ENCODE data around the gene LZTS3.
A peak's percentile ranks its signal among the peaks of the same experiment; 100 is the strongest.
"Not testable (repeated sequence)": the region's sequence is repeated elsewhere in the genome, so short reads cannot be mapped to it uniquely, and the experiment has no call there.

Gene LZTS3

DNA sequence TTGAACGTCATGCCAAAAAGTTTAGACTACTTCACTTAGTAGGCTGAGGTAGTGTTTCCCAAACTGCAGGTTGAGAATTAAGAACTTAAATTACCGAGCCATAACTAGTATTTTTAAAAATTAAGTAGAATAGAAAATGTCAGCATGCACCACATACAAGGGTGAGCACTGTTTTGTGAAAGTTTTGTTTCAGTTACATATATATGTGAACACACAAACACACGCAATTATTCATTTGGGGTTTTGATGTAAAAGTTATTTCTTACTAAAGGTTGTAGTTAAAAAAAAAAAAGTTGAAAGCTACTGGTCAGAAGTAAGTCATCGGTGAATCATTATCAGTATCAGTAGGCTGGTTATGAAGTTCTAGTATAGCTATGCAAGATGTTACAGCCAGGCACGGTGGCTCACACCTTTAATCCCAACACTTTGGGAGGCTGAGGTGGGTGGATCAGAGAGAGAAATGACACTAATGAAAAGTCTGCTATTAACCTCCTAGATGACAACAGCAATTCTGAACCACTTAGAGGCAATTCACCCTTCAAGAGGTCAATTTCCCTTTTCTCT, 37.8 kb downstream of the LZTS3 start:
- DNase-seq (ENCODE audit: low read depth in 3 of 3): no peak

DNA sequence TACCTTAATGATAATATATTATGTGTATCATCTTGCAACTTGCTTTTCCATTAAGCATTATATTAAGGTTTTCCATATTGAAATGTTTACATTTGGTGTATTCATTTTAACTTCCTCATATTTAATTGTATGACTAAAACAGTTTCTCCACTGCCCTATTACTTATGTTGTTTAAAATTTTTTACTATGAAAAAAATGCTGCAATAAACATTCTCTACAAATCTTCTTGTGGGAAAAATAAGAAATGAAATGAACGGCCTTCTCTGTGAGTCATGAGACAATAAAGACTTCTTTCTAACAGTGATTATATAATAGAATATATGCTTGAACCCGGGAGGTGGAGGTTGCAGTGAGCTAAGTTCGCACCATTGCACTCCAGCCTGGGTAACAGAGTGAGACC, 39.2 kb downstream of the LZTS3 start:
- no peak for DNase-seq (ENCODE audit: low read depth in 3 of 3)

DNA sequence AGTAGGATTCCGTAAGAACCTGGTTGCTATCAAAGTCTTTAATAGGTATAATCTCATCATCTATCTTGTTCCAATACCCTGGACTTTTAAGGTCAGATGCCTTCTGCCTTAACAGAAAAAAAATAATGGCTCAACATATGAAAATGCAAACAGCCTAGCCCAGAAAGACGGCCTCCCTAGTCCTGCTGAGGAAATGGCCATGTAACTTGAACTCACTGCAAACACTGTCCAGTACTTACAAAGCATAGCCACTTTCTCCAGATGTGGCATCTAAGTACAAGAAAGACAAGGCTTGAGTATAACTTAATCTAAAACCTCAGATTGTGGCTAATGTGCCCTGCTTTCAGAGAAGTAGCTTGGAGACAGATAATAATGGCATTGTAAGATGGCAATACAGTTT, 40.2 kb downstream of the LZTS3 start:
- DNase-seq (ENCODE audit: low read depth in 3 of 3): no peak

DNA sequence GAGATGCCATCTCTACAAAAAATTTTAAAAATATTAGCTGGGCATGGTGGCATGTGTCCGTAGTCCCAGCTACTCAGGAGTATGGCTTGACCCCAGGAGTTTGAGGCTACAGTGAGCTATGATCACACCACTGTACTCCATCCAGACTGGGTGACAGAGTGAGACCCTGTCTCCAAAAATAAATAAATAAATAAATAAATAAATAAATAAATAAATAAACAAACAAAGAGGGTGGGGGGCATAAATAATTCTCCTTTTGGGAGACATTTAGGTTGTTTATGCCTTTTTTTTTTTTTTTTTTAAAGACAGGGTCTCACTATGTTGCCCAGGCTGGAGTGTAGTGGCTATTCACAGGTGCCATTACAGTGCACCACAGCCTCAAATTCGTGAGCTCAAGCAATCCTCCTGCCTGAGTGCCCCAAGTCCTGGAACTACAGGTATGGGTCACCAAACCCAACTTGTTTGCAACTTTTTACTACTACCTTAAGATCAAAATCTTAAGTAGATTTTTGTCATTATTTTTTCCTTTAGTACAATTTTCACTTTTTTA, 43.2 kb downstream of the LZTS3 start:
- DNase-seq (ENCODE audit: low read depth in 3 of 3): no peak

DNA sequence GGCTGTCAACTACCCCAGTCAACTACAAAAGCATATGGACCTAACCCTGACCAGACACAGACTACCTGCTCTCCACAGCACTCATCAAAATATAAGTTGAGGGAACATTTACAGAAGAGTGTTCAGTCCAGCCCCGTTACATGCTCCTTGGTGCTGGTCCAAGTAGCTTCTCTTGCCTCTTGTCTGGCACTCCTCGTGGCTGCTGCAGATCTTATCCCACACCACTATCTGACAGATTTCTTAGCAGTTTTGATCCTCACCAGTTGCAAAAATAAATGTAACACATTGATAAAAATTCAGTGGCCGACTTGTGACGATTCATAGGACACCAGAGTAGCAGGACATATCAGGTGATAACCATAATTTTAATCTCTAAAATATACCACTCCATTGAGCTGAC, 44.3 kb downstream of the LZTS3 start:
- DNase-seq (ENCODE audit: low read depth in 3 of 3): no peak

DNA sequence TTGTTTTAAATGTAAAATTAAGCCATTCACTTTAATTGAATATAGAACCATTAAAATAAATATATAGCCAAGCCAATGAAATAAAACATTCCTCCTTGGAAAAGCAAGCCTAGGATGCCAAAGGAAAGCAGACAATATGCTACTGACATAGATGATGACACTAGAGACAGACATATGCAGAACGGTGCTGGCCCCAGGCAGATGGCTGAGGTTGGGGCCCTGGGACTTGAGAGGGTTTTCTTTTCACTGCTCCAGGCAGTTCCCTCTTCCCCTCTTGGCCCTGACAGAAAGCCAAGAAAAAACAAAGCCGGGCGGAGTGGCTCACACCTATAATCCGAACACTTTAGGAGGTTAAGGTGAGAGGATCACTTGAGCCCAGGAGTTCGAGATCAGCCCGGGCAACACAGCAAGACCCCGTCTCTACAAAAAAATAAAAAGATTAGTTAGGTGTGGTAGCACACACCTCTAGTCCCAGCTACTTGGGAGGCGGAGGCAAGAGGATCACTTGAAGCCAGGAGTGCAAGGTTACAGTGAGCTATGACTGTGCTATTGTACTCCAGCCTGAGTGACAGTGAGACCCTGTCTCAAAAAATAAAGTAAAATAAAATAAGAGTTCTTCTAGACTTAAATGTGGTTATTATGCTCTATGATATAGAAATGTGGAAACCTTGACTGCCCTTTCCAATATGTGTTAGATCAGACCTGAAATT, 44.9 kb downstream of the LZTS3 start:
- DNase-seq (ENCODE audit: low read depth in 3 of 3): no peak

DNA sequence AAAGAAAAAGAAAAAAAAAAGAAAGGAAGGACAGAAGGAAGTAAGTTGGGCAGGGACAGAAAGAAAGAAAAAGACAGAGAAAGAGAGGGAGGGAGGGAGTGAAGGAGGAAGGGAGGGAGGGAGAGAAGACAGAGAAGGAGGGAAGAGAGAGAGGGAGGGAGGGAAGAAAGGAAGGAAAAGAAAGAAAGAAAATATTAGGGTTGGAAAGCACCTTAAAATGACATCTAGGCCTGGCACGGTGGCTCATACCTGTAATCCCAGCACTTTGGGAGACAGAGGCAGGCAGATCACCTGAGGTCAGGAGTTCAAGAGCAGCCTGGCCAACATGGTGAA, 46.9 kb downstream of the LZTS3 start:
- no peak for DNase-seq (ENCODE audit: low read depth in 3 of 3)

DNA sequence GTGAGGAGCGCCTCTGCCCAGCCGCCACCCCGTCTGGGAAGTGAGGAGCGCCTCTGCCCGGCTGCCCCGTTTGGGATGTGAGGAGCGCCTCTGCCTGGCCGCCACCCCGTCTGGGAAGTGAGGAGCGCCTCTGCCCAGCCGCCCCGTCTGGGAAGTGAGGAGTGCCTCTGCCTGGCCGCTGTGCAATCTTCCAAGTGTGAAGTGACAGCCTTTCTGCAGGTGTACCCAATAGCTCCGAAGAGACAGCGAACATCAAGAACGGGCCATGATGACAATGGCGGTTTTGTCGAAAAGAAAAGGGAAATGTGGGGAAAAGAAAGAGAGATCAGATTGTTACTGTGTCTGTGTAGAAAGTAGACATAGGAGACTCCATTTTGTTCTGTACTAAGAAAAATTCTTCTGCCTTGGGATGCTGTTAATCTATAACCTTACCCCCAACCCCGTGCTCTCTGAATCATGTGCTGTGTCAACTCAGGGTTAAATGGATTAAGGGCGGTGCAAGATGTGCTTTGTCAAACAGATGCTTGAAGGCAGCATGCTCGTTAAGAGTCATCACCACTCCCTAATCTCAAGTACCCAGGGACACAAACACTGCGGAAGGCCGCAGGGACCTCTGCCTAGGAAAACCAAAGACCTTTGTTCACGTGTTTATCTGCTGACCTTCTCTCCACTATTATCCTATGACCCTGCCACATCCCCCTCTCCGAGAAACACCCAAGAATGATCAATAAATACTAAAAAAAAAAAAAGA, 47.4 kb downstream of the LZTS3 start:
- DNase-seq (ENCODE audit: low read depth in 3 of 3): not testable (repeated sequence)

DNA sequence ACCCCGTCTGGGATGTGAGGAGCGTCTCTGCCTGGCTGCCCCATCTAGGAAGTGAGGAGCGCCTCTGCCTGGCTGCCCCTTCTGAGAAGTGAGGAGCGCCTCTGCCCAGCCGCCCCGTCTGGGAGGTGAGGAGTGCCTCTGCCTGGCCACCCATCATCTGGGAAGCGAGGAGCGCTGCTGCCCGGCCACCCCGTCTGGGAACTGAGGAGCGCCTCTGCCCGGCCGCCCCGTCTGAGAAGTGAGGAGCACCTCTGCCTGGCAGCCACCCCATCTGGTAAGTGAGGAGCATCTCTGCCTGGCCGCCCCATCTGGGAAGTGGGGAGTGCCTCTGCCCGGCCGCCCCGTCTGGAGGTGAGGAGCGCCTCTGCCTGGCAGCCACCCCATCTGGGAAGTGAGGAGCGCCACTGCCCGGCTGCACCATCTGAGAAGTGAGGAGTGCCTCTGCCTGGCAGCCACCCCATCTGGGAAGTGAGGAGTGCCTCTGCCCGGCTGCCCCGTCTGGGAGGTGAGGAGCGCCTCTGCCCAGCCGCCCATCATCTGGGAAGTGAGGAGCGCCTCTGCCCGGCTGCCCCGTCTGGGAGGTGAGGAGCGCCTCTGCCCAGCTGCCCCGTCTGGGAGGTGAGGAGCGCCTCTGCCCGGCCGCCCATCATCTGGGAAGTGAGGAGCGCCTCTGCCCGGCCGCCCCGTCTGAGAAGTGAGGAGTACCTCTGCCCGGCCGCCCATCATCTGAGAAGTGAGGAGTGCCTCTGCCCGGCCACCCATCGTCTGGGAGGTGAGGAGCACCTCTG, 48.4 kb downstream of the LZTS3 start:
- DNase-seq (ENCODE audit: low read depth in 3 of 3): not testable (repeated sequence)

DNA sequence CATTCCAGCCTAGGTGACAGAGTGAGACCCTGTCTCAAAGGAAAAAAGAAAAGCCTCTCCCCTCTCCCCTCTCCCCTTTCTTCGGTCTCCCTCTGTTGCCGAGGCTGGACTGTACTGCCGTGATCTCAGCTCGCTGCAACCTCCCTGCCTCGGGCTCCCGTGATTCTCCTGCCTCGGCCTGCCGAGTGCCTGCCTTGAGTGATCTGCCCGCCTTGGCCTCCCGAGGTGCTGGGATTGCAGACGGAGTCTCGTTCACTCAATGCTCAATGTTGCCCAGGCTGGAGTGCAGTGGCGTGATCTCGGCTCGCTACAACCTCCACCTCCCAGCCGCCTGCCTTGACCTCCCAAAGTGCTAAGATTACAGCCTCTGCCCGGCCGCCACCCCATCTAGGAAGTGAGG, 49.2 kb downstream of the LZTS3 start:
- not testable (repeated sequence) for DNase-seq (ENCODE audit: low read depth in 3 of 3)

DNA sequence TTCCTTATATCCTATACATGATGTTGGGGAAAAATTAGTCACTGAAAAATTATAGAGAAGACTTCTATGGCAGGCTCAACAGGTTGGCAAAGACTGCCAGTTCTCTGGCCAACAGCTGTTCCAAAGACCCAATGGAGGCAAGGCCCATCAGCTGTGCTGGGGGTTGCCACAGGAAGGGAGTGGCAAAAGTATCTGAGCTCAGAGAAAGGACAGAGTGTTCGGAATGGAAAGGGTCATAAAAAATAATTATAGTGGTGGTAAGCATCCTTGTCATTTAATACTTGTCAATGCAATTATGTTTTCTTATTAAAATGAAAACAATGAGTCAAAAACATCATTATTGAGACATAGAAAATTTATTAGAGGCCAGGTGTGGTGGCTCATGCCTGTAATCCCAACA, 49.8 kb downstream of the LZTS3 start:
- DNase-seq (ENCODE audit: low read depth in 3 of 3): no peak

DNA sequence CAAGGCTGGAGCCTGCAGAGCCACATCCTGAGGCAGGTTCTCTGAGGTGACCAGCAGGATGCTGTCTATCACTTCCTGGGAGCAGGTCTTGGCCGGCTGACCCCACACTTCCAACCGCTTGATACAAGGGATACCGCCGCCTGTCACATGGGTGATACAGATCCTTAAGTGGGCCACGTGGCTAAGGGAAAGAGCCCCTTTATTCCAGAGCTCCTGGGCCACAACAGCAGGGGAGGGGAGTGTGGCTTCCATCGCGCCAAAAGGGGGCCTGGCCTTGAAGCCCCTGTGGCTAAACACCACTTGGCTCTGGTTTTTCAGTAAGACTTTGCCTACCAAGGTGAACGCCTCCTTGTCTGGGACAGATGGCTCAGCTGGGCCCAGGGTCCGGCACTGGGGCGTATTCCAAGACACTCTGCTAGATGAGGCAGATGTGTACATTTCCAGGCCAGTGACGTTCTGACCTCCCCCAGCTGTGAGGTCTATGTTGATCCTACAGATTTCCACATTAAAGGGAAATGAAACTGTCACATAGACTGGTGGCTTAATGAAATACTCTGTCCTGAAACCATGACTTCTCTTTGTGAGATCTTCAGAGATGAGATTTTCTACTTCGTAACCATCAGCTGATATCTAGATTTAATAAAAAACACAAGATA, 51.3 kb downstream of the LZTS3 start:
- no peak for DNase-seq (ENCODE audit: low read depth in 3 of 3)

DNA sequence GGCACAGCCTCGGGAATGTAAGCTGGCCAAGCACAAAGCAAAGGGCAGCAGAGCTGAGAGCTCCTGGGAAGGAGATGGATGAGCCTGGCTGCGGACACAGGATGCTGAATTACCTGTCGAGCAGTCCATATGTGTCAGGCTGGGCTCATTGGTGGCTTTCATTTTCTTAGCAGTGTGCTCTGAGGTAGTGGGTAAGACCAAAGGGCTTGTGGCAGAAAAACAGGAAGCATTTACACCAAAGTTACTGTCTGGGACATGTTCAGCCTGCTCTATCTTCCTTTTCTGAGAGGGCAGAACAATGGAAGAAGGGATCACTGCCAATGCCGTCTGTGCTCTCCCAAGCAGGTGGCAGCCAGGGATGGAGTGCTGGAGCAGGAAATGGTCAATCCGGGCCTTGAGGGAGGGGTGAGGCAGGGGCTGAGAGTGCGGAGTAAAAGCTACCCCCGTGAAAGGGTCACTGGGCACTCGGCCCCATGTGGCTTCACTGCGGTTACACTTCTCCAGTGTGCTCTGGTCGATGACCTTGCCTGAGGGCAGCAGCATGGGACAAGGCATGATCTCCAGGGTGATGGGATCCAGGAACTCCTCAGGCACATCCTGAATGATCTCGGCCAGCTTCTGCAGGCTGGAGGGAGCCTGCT, 52.0 kb downstream of the LZTS3 start:
- DNase-seq (ENCODE audit: low read depth in 3 of 3): no peak

DNA sequence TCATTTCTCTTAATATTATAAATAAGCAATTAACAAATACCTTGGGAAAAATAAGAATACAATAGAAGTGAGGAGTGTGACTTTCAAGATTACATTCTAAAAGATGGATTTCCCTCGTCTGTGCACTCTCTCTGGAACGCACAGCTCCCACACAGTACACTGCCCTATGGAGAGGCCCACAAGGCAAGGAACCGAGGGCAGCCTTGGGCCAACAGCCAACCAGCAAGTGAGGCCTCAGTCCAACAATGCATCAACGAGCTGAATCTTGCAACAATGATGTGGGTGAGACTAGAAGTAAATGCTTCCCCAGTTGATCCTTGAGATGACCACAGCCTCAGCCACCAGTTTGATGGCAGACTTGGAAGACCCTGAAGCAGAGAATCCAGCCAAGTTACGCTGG, 54.3 kb downstream of the LZTS3 start:
- no peak for DNase-seq (ENCODE audit: low read depth in 3 of 3)

DNA sequence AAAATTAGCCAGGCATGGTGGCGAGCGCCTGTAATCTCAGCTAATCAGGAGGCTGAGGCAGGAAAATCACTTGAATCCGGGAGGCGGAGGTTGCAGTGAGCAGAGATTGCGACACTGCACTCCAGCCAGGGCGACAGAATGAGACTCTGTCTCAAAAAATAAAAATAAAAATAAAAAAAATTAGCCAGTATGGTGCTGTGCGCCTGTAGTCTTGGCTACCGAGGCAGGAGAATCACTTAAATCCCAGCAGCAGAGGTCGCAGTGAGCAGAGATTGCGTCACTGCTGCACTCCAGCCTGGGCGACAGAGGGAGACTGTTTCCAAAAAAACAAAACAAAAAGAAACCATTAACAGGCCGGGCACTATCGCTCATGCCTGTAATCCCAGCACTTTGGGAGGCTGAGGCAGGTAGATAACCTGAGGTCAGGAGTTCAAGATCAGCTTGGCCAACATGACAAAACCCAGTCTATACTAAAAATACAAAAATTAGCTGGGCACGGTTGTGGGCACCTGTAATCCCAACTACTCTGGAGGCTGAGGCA, 55.4 kb downstream of the LZTS3 start:
- DNase-seq (ENCODE audit: low read depth in 3 of 3): peak in 1 of 3 donors; percentile 31

DNA sequence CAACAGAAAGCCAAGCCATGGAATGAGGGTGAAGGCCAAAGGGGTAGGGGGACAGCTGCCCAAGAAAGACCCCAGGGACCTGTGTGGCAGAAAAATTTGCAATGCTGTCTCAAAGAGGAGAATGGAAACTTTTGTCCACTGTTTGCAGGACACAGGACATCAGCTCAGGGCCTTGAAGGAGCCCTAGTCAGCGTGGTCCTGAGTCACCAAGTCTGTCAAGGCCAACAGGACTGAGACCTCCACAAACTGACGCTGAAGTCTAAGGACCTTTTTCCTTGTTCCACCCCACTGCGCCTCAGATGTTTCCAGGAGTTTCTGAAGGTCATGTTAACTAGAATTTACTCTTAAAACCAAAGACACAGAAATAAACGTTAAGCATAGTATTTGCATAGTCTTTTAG, 57.0 kb downstream of the LZTS3 start:
- no peak for DNase-seq (ENCODE audit: low read depth in 3 of 3)

DNA sequence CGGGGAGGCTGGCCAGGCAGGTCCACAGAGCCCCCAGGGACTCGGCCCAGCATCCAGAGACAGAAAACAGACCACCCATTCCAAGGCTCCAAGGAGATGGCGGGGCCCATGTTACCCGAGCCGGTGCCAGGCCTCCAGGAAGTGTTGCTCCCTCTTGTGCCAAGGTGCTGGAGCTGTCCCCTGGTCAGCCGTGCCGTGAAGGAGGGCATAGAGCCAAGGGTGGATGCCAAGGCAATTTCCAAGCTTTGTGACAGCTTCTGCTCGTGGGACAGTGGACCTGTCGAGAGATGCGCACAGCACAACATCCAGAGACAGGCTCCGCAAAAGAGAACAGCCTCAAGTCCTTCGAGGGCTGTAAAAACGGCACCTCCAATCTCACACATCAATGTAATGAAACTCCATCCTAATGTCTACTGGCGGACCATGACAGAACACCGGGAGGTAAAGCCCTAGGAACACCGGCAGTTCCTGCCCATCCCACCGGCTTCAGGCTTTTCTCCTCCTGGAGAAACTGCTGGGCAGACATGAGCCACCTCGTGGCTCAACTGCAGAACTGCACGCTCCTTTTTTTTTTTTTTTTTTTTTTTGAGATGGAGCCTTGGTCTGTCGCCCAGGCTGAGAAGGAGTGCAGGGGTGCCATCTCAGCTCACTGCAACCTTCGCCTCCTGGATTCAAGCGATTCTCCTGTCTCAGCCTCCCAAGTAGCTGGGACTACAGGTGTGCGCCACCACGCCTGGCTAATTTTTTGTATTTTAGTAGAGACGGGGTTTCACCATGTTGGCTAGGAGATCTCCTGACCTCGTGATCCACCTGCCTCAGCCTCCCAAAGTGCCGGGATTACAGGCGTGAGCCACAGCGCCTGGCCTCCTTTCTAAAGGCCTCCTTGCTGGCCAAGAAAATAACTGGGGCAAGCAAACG, 57.9 kb downstream of the LZTS3 start:
- no peak for DNase-seq (ENCODE audit: low read depth in 3 of 3)
